Esophagus (tissue), 2 donors: ENCODE measurements around the gene TCHHL1. TPM values are rescaled to one million over a fixed set of nuclear protein-coding genes. Genes with fewer than 3 reads are reported as not detected.

Experiments used
- H3K27ac ChIP-seq, 2 donors: one replicate each; pipeline ENCODE4 v1.5.1; 2013; ENCODE audit warnings: low read depth in 2 of 2, mild to moderate bottlenecking in 2 of 2, inconsistent platforms in 1 of 2, low read length in 1 of 2, moderate library complexity in 1 of 2
- H3K27me3 ChIP-seq, 2 donors: one replicate each; pipeline ENCODE4 v1.6.1; 2013; ENCODE audit warnings: low read length in 2 of 2, control low read depth in 1 of 2, mild to moderate bottlenecking in 1 of 2; ENCODE audit not compliant: insufficient read depth in 2 of 2, control insufficient read depth in 1 of 2
- H3K36me3 ChIP-seq, 2 donors: one replicate each; pipeline ENCODE4 v1.6.1; 2013; ENCODE audit warnings: low read length in 1 of 2; ENCODE audit not compliant: control insufficient read depth in 2 of 2, insufficient read depth in 2 of 2
- H3K4me1 ChIP-seq, 2 donors: one replicate each; pipeline ENCODE4 v1.6.1; 2013; ENCODE audit warnings: low read length in 1 of 2; ENCODE audit not compliant: control insufficient read depth in 2 of 2, insufficient read depth in 2 of 2
- H3K4me3 ChIP-seq, 2 donors: one replicate each; pipeline ENCODE4 v1.5.1; 2013; ENCODE audit warnings: low read length in 2 of 2, mild to moderate bottlenecking in 2 of 2, low read depth in 1 of 2, moderate library complexity in 1 of 2
- H3K9me3 ChIP-seq, 2 donors: one replicate each; pipeline ENCODE4 v1.6.1; 2013; ENCODE audit warnings: mild to moderate bottlenecking in 2 of 2, low read depth in 1 of 2, low read length in 1 of 2, moderate library complexity in 1 of 2; ENCODE audit not compliant: control insufficient read depth in 2 of 2, insufficient read depth in 1 of 2
- WGBS, 2 donors: extraction: QIAGEN DNeasy Blood & Tissue Kit; methylation state at CpG; one replicate each; pipeline ENCODE4 v1.1.7; 2013; 5-methylcytosine and 5-hydroxymethylcytosine counted together
- polyA plus RNA-seq, 2 donors: library from polyadenylated mRNA; stranded (reverse); fragments of 200-250 nt; gene quantifications; one replicate each; pipeline ENCODE4 v1.2.3, GENCODE V29; 2013
- donor health status: healthy with polysubstance abuse.
- donor health status: Bipolar disorder and iron deficiency.

The TCHHL1 gene
- polyA plus RNA-seq, 2 donors: not detected

DNA sequence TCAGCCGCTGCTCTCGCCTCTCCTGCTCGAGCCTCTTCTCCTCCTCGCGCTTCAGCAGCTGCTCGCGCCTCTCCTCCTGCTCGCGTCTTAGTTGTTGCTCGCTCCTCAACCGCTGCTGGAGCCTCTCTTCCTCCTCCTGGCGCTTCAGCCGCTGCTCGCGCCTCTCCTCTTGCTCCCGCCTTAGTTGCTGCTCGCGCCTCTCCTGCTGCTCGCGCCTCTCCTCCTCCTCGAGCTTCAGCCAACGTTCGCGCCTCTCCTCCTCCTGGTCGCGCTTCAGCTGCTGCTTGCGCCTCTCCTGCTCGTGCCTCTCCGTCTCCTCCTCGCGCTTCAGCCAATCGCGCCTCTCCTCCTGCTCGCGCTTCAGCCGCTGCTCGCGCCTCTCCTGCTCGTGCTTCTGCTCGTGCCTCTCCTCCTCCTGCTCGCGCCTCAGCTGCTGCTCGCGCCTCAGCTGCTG, 22.7 kb upstream of the TCHHL1 start:
- peaks cover 3 to 30% of the 10 kb centered on the region in 2 donors for H3K27me3 ChIP-seq
- H3K27ac ChIP-seq: no peak overlapping the region
- no peaks in the 10 kb centered on the region for H3K36me3 ChIP-seq
- peaks cover 12 to 29% of the 10 kb centered on the region in 2 donors for H3K9me3 ChIP-seq
- H3K4me3 ChIP-seq: peak overlapping the region; percentile 12 to 57
- WGBS, 2 donors: 1 to 2% methylated on average over 44 of the region's 44 CpGs
- H3K4me1 ChIP-seq: peaks cover 17 to 32% of the 10 kb centered on the region in 2 donors

DNA sequence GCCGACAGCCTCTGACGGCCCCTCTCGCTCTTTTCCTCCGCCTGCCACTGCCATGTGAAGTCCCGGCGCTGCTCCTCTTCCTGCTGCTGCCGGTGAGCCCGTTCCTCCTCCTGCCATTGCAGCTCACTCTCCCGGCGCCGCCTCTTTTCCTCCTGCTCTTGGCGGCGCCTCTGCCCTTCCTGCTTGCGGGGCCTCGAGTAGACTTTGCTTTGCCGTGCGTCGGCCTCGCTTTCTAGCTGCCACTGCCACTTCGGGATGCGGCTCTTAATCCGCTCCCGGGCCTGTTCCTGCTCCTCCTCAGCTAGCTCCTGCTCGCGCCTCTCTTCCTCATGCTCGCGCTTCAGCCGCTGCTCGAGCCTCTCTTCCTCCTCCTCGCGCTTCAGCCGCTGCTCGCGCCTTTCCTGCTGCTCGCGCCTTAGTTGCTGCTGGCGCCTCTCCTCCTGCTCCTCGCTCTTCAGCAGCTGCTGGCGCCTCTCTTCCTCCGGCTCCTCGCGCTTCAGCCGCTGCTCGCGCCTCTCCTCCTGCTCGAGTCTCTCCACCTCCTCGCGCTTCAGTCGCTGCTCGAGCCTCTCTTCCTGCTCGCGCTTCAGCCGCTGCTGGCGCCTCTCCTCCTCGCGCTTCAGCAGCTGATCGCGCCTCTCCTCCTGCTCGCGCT, 22.1 kb upstream of the TCHHL1 start:
- peak overlapping the region; percentile 43 to 57 for H3K4me3 ChIP-seq
- H3K27me3 ChIP-seq: peaks cover 3 to 30% of the 10 kb centered on the region in 2 donors
- no peak overlapping the region for H3K27ac ChIP-seq
- H3K4me1 ChIP-seq: peaks cover 17 to 32% of the 10 kb centered on the region in 2 donors
- H3K36me3 ChIP-seq: no peaks in the 10 kb centered on the region
- 1% methylated on average over 60 of the region's 60 CpGs for WGBS, 2 donors
- H3K9me3 ChIP-seq: peaks cover 12 to 29% of the 10 kb centered on the region in 2 donors

DNA sequence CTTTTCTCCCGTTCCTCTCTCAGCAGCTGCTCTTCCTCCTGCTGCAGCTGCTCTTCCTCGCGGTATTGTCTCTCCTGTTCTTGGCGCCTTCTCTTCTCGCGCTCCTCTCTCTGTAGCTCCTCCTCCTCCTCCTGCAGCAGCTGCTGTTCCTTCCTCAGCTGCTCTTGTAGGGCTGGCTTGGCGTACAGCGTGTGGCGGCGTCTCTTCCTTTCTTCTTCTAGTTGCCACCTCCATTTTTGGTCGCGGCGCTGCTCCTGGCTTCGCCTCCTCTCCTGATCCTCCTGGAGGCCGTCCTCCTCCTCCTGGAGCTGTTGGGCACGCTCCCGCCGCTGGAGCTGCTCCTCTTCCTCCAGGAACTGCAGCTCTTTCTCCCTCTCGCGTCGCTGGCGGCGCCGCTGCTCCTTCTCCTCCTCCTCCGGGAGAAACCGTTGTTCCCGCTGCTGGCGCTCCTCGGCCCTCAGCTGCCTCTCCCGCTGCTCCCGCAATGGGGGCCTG, 21.5 kb upstream of the TCHHL1 start:
- Histone ChIP-seq H3K27ac (no peak overlapping the region), H3K4me3 (peak overlapping the region; percentile 43 to 57), H3K36me3 (no peaks in the 10 kb centered on the region), H3K27me3 (peaks cover 3 to 30% of the 10 kb centered on the region in 2 donors), H3K9me3 (peaks cover 12 to 29% of the 10 kb centered on the region in 2 donors), H3K4me1 (peaks cover 17 to 32% of the 10 kb centered on the region in 2 donors)
- WGBS, 2 donors: 1 to 2% methylated on average over 31 of the region's 31 CpGs

DNA sequence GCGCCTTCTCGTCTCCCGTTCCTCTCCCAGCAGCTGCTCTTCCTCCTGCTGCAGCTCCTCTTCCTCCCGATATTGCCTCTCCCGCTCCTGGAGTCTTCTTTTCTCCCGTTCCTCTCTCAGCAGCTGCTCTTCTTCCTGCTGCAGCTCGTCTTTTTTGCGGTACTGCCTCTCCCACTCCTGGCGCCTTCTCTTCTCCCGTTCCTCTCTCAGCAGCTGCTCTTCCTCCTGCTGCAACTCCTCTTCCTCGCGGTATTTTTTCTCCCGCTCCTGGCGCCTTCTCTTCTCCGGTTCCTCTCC, 21.1 kb upstream of the TCHHL1 start:
- H3K36me3 ChIP-seq: no peaks in the 10 kb centered on the region
- 6 to 8% methylated on average over 15 of the region's 15 CpGs for WGBS, 2 donors
- H3K9me3 ChIP-seq: peaks cover 12 to 26% of the 10 kb centered on the region in 2 donors
- H3K27ac ChIP-seq: no peak overlapping the region
- H3K27me3 ChIP-seq: peaks cover under 1 to 30% of the 10 kb centered on the region in 2 donors
- H3K4me3 ChIP-seq: peak overlapping the region; percentile 43 to 57
- H3K4me1 ChIP-seq: peaks cover 17 to 32% of the 10 kb centered on the region in 2 donors

DNA sequence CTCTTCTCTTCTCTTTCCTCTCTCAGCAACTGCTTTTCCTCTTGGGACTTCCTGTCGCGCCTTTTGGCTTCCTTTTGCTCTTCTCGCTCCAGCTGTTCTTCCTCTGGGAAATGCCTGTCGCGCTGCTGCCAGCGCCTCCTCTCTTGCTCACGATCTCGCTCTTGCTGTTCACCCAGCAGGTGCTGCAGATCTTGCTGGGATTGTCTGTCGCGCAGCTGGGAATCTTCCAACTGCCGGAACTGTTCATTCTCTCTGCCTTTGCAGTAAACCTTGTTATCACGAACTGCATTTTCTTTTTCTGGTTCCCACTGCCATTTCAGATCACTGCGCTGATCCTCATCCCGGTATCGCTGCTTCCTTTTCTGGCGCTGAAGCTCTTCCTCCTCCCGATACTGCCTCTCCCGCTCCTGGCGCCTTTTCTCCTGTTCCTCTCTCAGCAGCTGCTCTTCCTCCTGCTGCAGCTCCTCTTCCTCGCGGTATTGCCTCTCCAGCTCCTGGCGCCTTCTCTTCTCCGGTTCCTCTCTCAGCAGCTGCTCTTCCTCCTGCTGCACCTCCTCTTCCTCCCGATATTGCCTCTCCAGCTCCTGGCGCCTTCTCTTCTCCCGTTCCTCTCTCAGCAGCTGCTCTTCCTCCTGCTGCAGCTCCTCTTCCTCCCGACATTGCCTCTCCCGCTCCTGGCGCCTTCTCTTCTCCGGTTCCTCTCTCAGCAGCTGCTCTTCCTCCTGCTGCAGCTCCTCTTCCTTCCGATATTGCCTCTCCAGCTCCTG, 20.6 kb upstream of the TCHHL1 start:
- Histone ChIP-seq H3K9me3 (peaks cover 12 to 26% of the 10 kb centered on the region in 2 donors), H3K4me3 (peak overlapping the region; percentile 43 to 57), H3K4me1 (peaks cover 17 to 32% of the 10 kb centered on the region in 2 donors), H3K27ac (no peak overlapping the region), H3K36me3 (no peaks in the 10 kb centered on the region), H3K27me3 (peaks cover 0 to 32% of the 10 kb centered on the region in 2 donors)
- 10 to 11% methylated on average over 31 of the region's 31 CpGs for whole genome bisulfite sequencing, 2 donors

DNA sequence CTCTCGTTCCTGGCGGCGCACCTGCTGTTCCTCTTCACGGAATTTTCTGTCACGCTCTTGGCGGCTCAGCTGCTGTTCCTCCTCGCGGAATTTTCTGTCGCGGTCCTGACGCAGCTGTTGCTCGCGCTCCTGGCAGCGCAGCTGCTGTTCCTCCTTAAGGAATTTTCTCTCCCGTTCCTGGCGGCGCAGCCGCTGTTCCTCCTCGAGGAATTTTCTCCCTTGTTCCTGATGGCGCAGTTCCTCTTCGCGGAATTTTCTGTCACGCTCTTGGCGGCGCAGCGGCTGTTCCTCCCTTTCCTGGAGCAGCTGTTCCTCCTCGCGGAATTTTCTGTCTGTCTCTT, 20.0 kb upstream of the TCHHL1 start:
- peaks cover 0 to 32% of the 10 kb centered on the region in 2 donors for H3K27me3 ChIP-seq
- 24 to 28% methylated on average over 28 of the region's 28 CpGs for WGBS, 2 donors
- H3K4me1 ChIP-seq: peaks cover 17 to 32% of the 10 kb centered on the region in 2 donors

DNA sequence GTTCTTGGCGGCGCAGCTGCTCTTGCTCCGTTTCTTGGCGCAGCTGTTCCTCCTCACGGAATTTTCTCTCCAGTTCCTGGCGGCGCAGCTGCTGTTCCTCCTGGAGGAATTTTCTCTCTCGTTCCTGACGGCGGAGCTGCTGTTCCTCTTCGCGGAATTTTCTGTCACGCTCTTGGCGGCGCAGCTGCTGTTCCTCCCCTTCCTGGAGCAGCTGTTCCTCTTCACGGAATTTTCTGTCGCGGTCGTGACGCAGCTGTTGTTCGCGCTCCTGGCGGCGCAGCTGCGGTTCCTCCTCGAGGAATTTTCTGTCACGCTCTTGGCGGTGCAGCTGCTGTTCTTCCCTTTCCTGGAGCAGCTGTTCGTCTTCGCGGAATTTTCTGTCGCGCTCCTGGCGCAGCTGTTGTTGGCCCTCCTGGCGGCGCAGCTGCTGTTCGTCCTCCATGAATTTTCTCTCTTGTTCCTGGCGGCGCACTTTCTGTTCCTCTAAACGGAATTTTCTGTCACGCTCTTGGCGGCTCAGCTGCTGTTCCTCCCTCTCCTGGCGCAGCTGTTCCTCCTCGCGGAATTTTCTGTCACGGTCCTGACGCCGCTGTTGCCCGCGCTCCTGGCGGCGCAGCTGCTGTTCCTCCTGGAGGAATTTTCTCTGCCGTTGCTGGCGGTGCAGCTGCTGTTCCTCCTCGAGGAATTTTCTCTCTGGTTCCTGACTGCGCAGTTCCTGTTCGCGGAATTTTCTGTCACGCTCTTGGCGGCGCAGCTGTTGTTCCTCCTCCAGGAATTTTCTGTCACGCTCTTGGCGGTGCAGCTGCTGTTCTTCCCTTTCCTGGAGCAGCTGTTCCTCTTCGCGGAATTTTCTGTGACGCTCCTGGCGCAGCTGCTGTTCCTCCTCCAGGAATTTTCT, 19.4 kb upstream of the TCHHL1 start:
- Histone ChIP-seq H3K27ac (no peak overlapping the region), H3K36me3 (no peaks in the 10 kb centered on the region), H3K27me3 (peaks cover 0 to 32% of the 10 kb centered on the region in 2 donors), H3K4me1 (peaks cover 17 to 32% of the 10 kb centered on the region in 2 donors), H3K9me3 (peaks cover 12 to 26% of the 10 kb centered on the region in 2 donors), H3K4me3 (peak overlapping the region; percentile 19 to 57)
- WGBS, 2 donors: 15% methylated on average over 67 of the region's 67 CpGs

More for the DNA sequence above, 20.0 kb upstream of the TCHHL1 start:
- no peak overlapping the region for H3K27ac ChIP-seq
- H3K9me3 ChIP-seq: peaks cover 12 to 26% of the 10 kb centered on the region in 2 donors
- peak overlapping the region; percentile 19 to 57 for H3K4me3 ChIP-seq
- no peaks in the 10 kb centered on the region for H3K36me3 ChIP-seq

DNA sequence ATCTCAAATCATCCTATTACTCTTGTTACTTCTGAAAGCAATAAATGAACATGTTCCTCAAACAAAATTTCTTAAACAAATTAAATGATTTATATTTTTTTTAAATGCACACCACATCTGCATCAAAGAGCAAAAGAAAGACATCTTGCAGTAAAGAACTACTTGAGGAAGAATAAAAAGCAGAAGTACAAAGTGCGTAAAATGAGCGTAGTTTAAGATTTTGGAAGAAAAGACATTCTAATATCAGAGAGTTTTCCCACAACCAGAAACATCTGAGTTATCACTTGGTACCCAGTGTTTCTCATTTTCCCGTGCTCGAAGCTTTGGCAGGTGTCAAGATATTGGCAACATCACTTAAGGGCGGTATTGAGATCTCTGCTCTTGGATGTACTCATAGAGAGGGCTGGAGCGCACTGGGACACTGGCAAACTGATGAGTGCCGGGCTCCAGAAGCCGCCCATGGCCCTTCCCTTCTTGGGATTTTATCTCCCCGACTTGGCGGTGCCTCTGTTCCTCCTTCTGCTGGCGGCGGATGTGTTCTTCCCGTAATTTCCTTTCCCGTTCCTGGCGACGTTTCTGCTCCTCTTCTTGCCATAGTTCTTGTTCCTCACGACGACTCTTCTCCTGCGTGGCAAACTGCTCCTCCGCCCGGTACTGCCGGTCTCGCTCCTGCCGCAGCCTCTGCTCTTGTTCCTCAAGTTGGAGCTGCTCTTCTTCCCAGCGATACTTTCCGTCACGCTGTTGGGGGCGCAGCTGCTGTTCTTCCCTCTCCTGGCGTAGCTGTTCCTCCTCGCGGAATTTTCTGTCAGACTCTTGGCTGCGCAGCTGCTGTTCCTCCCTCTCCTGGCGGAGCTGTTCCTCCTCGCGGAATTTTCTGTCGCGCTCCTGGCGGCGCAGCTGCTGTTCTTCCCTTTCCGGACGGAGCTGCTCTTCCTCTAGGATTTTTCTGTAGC, 18.4 kb upstream of the TCHHL1 start:
- peaks cover 0 to 28% of the 10 kb centered on the region in 2 donors for H3K27me3 ChIP-seq
- WGBS, 2 donors: 22 to 32% methylated on average over 40 to 41 of the region's 41 CpGs
- peak overlapping the region; percentile 11 to 57 for H3K4me3 ChIP-seq

More for the DNA sequence above, 18.4 kb upstream of the TCHHL1 start:
- peaks cover 12 to 26% of the 10 kb centered on the region in 2 donors for H3K9me3 ChIP-seq
- no peaks in the 10 kb centered on the region for H3K36me3 ChIP-seq
- H3K27ac ChIP-seq: no peak overlapping the region
- H3K4me1 ChIP-seq: peaks cover 14 to 27% of the 10 kb centered on the region in 2 donors
